Gastroesophageal sphincter (tissue), 4 donors: Measurements from ENCODE around the gene CCDC3. TPM values are rescaled to one million over a fixed set of nuclear protein-coding genes. Genes with fewer than 3 reads are reported as not detected.

ENCODE experiments used
- ATAC-seq: fragments of 150-250 bp; one replicate; pipeline ENCODE4 v1.9.1; 2016; ENCODE audit warnings: mild to moderate bottlenecking, moderate library complexity
- H3K27ac ChIP-seq, 4 donors: fragments of 200-600 bp; sonication (generic) in 3 of 4; 1 replicate in 3 of 4; 2 replicates in 1 of 4; pipeline ENCODE4 v1.5.1; 2016 to 2019
- H3K27me3 ChIP-seq: fragments of 200-600 bp; sonication (generic); one replicate; pipeline ENCODE4 v1.5.1; 2019
- H3K36me3 ChIP-seq, 2 donors: fragments of 200-600 bp; sonication (generic); one replicate each; pipeline ENCODE4 v1.5.1; 2019; ENCODE audit warnings: control low read depth in 1 of 2
- H3K4me1 ChIP-seq, 3 donors: fragments of 200-600 bp; sonication (generic); 1 replicate in 2 of 3; 2 replicates in 1 of 3; pipeline ENCODE4 v1.5.1; 2016 to 2019; ENCODE audit warnings: control low read depth in 2 of 3
- H3K4me3 ChIP-seq, 2 donors: fragments of 200-600 bp; sonication (generic); one replicate each; pipeline ENCODE4 v1.5.1; 2019; ENCODE audit warnings: mild to moderate bottlenecking in 1 of 2, moderate library complexity in 1 of 2
- H3K9me3 ChIP-seq, 3 donors: fragments of 200-600 bp; sonication (generic); one replicate each; pipeline ENCODE4 v1.5.1; 2017 to 2019; ENCODE audit warnings: control low read depth in 2 of 3
- CTCF ChIP-seq, 4 experiments: fragments of 200-600 bp in 2 of 4; fragments of 450-650 bp in 2 of 4; sonication (generic) in 1 of 4; IDR thresholded peaks; one replicate each; pipeline ENCODE4 v1.5.1; 2017 to 2019; ENCODE audit warnings: antibody characterized with exemption in 4 of 4, mild to moderate bottlenecking in 2 of 4, moderate library complexity in 2 of 4
- EP300 ChIP-seq: sonication (generic); formaldehyde crosslinking; IDR thresholded peaks from one replicate; pipeline ENCODE4 v1.6.1; 2017; ENCODE audit warnings: antibody characterized with exemption, mild to moderate bottlenecking
- POLR2A ChIP-seq, 2 donors: fragments of 450-650 bp; IDR thresholded peaks; one replicate each; pipeline ENCODE4 v1.6.1; 2017; ENCODE audit warnings: antibody characterized with exemption in 2 of 2, mild to moderate bottlenecking in 2 of 2, moderate library complexity in 1 of 2
- POLR2AphosphoS5 ChIP-seq: sonication (generic); formaldehyde crosslinking; IDR thresholded peaks from one replicate; pipeline ENCODE4 v1.6.1; 2017; ENCODE audit warnings: antibody characterized with exemption
- WGBS, 2 donors: methylation state at CpG; one replicate each; pipeline ENCODE4 v1.1.5; 2018; ENCODE audit warnings: low coverage in 1 of 2; 5-methylcytosine and 5-hydroxymethylcytosine counted together
- total RNA-seq, 4 donors: library from RNA; depleted of rRNA; stranded (reverse); fragments of >200 nt; gene quantifications; one replicate each; pipeline ENCODE4 v1.1.0, GENCODE V29; 2016

CCDC3 gene
- total RNA-seq, 4 donors from 2014 or later, result 12.2 to 66.1 (median 16.0) TPM

- Histone ChIP-seq H3K9me3 (no peaks in the 10 kb centered on the region), H3K4me3 (no peak overlapping the region), H3K4me1 (peaks cover 0 to 14% (median 0%) of the 10 kb centered on the region in 3 donors), H3K36me3 (no peaks in the 10 kb centered on the region), H3K27me3 (no peaks in the 10 kb centered on the region), H3K27ac (peak overlapping the region in 1 of 4 donors; percentile 36)
- TF ChIP-seq POLR2AphosphoS5, result no peak
- ATAC-seq, result no peak
- WGBS, 2 donors, result 58 to 87% methylated on average over 2 to 3 of the region's 4 CpGs
Observed at GRCh38 chr10:12907656-12908055, 93.9 kb downstream of the CCDC3 start.

DNA sequence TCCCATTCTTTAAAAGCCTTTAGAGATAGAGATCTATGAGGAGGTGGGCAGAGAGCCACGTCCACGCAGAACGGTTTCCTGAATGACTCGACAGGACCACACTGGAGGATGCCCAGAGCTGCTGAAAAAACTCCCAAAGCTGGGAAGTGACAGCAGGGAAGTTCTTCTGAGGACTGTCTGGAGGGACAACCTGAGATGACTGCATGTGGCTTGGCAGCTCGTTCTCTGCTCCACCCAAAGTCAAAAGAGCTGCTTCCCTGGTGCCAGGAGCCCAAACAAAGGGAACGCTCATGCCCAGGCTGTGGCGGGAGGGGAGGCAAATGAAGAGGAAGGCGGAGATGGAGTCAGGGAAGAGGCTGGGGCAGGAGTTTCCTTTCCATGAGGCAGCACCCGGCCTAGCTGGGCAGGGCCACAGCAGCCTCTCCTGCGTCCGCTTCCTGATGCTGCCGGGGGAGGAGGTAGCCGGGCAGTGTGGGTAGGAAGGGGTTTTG, 95.4 kb downstream of the CCDC3 start:
- TF ChIP-seq POLR2AphosphoS5 (no peak), EP300 (no peak), POLR2A (IDR thresholded peaks at IDR 0.05) (no peak), CTCF (IDR thresholded peaks at IDR 0.05) (no peak)
- H3K9me3 ChIP-seq, result no peaks in the 10 kb centered on the region
- peak overlapping the region in 3 of 4 donors; percentile 12 to 62 (median 46) for H3K27ac ChIP-seq
- H3K27me3 ChIP-seq, result no peaks in the 10 kb centered on the region
- no peaks in the 10 kb centered on the region for H3K36me3 ChIP-seq
- WGBS, 2 donors, result 78 to 86% methylated on average over 2 to 4 of the region's 13 CpGs
- H3K4me3 ChIP-seq, result no peak overlapping the region
- peak; percentile 63 for ATAC-seq
- H3K4me1 ChIP-seq, result peaks cover 0 to 18% (median 0%) of the 10 kb centered on the region in 3 donors

- ATAC-seq, result no peak
- Histone ChIP-seq H3K27ac (peak overlapping the region in 1 of 4 donors; percentile 46), H3K4me3 (no peak overlapping the region), H3K27me3 (no peaks in the 10 kb centered on the region), H3K9me3 (no peaks in the 10 kb centered on the region), H3K36me3 (no peaks in the 10 kb centered on the region), H3K4me1 (peaks cover 0 to 13% (median 0%) of the 10 kb centered on the region in 3 donors)
- WGBS, 2 donors, result 72 to 82% methylated on average over 3 to 4 of the region's 5 CpGs
- TF ChIP-seq EP300, result no peak
- no peak for TF ChIP-seq POLR2AphosphoS5
- TF ChIP-seq CTCF (IDR thresholded peaks at IDR 0.05), result no peak
- no peak for TF ChIP-seq POLR2A (IDR thresholded peaks at IDR 0.05)
Observed at GRCh38 chr10:12905067-12905466, 96.4 kb downstream of the CCDC3 start.

DNA sequence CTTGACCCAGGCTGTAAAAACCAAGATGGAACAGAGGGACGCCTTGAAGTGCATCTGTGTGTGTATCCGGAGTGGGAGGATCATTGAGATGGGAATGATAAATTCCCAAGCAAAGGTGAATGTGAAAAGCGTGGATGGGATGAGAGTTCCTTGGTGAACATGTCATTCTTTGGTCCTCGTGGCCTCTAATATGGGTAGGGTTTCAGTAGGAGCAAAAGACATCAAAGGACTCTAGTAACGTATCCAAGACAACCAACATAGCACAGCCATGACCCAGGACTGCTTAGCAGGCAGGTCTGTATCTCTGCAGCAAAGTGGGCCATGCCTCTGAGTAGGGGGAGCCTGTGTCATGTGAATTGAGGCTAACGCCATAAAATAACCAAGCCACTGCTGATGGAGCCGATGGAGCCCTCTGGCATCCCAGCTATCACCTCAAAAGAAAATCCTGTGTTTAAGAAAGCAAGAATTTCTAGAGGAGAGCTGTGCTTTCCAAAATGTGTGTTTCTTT, 98.6 kb downstream of the CCDC3 start:
- H3K4me3 ChIP-seq, result no peak overlapping the region
- H3K4me1 ChIP-seq, result peaks cover 0 to 4% (median 0%) of the 10 kb centered on the region in 3 donors
- H3K27me3 ChIP-seq, result no peaks in the 10 kb centered on the region
- ATAC-seq, result no peak
- no peak overlapping the region for H3K27ac ChIP-seq
- 91 to 100% methylated on average over 3 to 6 of the region's 7 CpGs for WGBS, 2 donors
- TF ChIP-seq POLR2AphosphoS5 (no peak), EP300 (no peak), CTCF (IDR thresholded peaks at IDR 0.05) (no peak), POLR2A (IDR thresholded peaks at IDR 0.05) (no peak)
- H3K36me3 ChIP-seq, result peaks cover 0 to 4% of the 10 kb centered on the region in 2 donors
- no peaks in the 10 kb centered on the region for H3K9me3 ChIP-seq

- Histone ChIP-seq H3K36me3 (peaks cover 0 to 8% of the 10 kb centered on the region in 2 donors), H3K9me3 (no peaks in the 10 kb centered on the region), H3K27me3 (no peaks in the 10 kb centered on the region), H3K4me1 (peaks cover 0 to 4% (median 0%) of the 10 kb centered on the region in 3 donors), H3K27ac (no peak overlapping the region), H3K4me3 (no peak overlapping the region)
- TF ChIP-seq CTCF (IDR thresholded peaks at IDR 0.05) (peak; percentile 67 to 81 (median 69)), POLR2A (IDR thresholded peaks at IDR 0.05) (no peak), POLR2AphosphoS5 (no peak), EP300 (no peak)
- ATAC-seq, result no peak
- 22% methylated on average over 2 of the region's 2 CpGs; no CpG with 5 or more reads in 1 of the 2 donors for WGBS, 2 donors
Observed at GRCh38 chr10:12902135-12902572, 99.4 kb downstream of the CCDC3 start.
